HG03025 (cell line): Measurements from ENCODE around the gene WDR55.
"Not testable (repeated sequence)": the region's sequence is repeated elsewhere in the genome, so short reads cannot be mapped to it uniquely, and the experiment has no call there.

Experiments
- ATAC-seq: cut with Tn5 transposase; IDR thresholded peaks from one replicate; pipeline ENCODE4 v1.9.1; 2021; ENCODE audit warnings: mild to moderate bottlenecking, moderate library complexity; ENCODE audit not compliant: unreplicated experiment, low FRiP score

The WDR55 gene, protein sequence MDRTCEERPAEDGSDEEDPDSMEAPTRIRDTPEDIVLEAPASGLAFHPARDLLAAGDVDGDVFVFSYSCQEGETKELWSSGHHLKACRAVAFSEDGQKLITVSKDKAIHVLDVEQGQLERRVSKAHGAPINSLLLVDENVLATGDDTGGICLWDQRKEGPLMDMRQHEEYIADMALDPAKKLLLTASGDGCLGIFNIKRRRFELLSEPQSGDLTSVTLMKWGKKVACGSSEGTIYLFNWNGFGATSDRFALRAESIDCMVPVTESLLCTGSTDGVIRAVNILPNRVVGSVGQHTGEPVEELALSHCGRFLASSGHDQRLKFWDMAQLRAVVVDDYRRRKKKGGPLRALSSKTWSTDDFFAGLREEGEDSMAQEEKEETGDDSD

DNA sequence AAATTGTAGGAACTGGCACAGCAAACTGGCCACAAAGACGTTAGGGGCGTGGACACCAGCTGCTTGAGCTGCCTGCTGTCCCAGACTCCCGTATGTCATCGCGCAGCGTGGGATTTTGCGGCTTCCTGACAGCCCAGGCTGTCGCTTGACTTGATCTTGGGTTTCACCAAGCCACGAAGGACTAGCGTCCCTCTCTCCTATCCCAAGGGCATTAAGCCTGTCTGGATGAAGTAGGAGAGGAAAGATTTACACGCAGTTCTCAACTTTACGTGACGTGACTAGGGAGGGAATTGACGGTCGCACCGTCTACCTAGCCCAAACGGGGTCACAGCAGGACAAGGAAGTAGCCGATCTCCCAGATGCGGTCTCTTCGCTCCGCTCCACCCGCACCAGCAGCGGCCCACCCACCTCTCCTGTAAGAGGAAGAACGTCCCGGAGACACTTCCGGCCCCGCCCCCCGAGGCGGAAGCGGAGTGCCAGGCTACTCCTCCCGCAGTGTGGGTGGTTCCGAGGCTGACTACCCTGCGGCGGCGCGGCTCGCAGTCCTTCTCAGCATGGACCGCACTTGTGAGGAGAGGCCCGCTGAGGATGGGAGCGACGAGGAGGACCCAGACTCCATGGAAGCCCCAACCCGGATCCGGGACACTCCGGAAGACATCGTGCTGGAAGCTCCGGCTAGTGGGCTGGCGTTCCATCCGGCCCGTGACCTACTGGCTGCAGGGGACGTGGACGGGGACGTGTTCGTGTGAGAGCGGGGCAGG lies at the start of gene WDR55:
Gene WDR55, plus strand, starts transcription at position 546 of the 761 bp plus-strand sequence. Its CDS starts 9 bp downstream, at position 555.
- ATAC-seq = peak; percentile 95

DNA sequence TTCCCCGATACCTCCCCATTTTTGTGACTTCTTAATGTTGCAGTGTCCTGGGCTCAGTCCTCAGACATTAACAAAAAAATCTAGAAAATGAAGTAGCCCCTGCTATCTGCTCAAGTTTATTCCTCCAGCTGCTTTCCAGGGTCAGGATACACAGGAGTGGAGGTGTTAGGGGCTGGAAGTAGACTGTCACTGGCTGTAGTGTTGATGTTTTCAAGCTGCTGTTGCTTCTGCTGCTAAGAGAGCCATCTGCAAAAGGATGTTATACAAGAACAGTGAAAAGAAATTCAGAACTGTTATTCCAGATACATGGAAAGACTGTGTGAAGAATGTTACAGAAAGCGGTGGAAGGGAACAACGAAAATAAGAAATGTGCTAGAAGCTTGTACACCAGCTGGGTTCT lies 42.4 kb upstream of the WDR55 start:
- ATAC-seq = no peak

DNA sequence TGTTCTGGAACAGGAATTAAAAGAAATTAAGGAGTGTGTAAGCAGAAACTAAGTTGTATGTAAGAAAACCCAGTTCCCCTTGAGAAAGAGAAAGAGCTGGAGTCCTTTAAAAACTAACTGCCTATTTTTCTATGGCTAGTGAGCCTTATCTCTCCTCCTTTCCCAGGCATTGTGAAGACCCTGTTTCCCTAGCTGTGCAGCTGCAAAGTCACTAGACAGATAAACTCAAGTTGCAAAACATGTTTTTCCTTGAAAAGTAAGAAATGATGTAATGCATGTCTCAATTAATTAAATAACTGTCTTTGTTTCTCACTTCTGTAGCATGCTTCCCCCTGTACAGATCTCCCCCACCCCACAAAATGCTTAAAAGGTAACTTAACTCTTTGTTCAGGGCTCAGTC lies 41.6 kb upstream of the WDR55 start:
- ATAC-seq = not testable (repeated sequence)

DNA sequence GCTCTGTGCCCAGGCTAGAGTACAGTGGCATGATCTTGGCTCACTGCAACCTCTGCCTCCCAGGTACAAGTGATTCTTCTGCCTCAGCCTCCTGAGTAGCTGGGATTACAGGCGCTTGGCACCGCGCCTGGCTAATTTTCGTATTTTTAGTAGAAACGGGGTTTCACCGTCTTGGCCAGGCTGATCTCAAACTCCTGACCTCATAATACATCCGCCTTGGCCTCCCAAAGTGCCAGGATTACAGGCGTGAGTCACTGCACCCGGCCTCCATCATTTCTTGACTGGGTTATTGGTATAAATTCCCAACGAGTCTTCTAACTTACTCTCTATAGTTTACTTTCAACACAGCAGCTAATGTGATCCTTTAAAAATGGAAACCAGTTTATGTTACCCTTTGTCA lies 39.8 kb upstream of the WDR55 start:
- not testable (repeated sequence) for ATAC-seq

DNA sequence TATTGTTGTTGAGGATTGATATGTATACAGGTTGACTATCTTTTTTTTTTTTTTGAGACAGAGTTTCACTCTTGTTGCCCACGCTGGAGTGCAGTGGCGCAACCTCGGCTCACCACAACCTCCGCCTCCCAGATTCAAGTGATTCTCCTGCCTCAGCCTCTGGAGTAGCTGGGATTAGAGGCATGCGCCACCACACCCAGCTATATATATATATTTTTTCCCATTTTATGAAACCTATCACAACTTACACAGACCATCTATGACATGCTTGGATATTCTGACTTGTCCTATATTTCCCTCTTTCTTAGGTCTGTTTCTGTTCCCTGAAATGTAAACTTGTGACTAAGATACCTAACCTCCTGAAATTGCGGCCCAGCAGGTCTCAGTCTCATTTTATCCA lies 36.7 kb upstream of the WDR55 start:
- no peak for ATAC-seq

GRCh38 chr5:140628711-140629110 lies 36.0 kb upstream of the WDR55 start:
- no peak for ATAC-seq

DNA sequence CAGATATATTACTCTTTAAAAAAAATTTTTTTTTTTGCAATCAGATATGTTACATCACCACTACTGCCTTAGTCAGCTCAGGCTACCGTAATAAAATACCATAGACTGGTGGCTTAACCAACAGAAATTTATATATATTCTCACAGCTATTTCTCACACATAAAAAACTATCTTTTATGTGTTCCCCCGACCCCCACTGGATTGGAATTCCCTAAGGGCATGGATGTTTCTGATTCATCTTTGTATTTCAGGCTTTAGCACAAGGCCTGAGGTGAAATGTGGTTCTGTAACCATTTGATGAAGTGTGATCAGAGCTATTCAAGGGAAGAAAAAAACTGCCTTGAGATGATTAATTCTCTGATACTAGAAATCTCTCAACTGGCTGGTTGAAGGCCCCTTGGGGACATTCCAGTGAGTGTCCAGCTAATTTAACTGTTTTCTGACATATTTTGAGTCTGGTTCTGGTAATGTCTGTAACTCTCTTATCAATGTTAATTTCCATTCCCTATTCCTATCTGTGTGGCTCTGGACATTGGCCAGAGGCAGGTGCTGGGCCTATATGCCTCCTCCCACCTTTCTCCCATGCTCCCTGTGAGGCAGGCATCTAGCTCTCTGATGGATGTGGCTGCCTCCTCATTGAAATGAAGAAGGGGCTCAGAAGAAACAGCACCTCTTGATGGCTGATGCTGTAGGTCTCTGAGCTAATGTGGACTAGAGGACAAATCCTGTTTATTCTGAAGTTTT lies 34.2 kb upstream of the WDR55 start:
- ATAC-seq = no peak

DNA sequence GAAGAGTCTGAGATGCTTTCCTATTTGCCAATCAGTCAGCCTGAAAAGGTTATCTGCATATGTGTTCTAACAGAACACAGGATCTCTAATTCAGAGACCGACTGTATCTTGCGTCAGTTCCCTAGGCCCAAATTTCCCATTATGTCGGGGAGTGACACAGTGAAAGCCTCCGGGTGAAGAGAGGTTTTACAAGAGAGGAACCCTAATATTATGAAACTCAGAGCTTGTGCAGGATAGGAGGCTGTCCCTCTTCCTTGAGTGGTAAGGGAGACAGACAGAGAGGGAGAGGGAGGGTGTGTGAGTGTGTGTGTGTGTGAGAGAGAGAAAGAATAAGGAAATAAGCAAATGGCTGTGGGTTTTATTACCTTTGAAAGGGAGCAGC lies 33.7 kb upstream of the WDR55 start:
- no peak for ATAC-seq

DNA sequence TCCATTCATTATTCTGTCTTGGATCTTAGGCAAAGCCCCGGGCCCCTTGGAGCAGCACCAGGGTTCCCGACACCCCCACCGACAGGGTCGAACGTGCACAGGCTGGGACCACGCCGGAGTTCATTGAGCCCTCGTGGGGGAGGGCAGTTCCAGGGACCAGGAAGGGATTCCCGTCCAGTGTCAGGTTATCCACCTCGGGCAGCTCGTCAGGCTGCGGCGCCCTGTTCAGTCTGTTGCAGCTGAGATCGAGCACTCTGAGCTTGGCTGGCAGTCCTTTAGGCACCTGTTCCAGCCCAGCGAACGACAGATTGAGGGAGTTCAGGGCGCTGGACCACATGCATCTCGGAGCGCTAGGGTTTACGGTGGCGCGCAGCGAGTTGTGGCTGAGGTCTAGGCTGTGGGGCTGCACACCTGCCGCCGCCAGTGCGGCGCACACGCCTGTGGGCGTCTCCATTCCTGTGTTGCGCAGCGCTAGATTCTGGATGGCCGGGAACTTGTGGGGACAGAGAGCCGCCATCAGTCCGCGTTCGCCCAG lies 32.8 kb upstream of the WDR55 start:
- ATAC-seq = peak; percentile 28

- peak; percentile 56 for ATAC-seq
These were observed 32.2 kb upstream of the WDR55 start for GRCh38 chr5:140632366-140633020.

GRCh38 chr5:140633021-140633471 lies 31.7 kb upstream of the WDR55 start, which contains the start of gene CD14:
Gene CD14, minus strand, starts transcription at chr5:140633175. Its CDS starts 104 bp downstream, at chr5:140633071.
- ATAC-seq = no peak

DNA sequence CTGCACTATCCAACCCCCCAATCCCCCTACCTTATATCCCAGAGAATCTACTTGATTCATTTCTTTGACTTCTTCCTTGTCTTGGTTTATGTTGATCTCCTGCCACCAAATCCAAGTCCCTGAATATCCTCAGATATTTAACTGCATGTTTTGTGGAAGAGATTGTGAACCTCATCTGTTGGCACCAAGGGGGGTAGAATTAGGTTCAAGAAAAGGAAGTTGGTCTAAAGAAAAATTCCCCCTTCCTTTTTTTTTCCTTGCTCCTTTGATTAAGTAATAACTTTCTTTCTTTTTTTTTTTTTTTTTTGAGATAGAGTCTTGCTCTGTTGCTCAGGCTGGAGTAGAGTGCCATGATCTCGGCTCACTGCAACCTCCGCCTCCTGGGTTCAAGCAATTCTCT lies 31.2 kb upstream of the WDR55 start:
- no peak for ATAC-seq

GRCh38 chr5:140634103-140634502 lies 30.6 kb upstream of the WDR55 start:
- ATAC-seq = no peak

DNA sequence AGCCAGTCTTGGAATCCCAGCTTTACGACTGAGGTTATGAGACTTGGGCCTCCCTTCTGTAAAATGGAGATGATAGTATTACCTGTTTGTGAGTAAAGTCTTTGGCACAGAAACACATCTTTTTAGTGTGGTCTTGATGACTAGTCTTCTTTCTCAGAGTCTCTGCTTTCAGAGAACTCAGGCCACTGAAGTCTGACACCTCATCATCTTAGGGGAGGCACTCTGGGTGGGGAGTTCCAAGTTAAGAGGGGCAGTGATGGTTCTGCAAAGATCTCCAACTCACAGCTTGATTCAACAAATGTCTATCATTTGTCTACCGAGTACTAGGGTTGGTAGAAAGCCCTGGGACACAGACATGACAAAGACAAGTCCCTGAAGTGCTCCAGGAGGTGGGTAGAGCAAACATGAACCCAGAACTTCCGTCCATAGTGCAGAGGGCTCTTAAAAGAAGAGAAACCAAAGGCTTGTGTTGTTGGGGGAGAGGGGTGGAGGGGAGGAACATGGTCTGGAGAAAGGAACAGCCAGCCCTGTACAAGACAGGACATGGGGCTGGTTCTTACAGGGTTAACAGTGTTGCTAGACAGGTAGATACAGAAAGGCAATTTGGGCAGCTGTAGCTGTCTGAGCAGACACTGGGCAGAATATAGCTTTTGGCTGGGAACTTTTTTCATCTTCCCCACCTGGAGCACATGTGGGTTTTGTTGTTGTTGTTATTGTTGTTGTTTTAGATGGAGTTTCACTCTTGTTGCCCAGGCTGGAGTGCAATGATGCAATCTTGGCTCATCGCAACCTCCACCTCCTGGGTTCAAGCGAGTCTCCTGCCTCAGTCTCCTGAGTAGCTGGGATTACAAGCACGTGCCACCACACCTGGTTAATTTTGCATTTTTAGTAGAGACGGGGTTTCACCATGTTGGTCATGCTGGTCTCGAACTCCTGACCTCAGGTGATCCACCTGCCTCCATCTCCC lies 29.1 kb upstream of the WDR55 start:
- ATAC-seq = no peak

DNA sequence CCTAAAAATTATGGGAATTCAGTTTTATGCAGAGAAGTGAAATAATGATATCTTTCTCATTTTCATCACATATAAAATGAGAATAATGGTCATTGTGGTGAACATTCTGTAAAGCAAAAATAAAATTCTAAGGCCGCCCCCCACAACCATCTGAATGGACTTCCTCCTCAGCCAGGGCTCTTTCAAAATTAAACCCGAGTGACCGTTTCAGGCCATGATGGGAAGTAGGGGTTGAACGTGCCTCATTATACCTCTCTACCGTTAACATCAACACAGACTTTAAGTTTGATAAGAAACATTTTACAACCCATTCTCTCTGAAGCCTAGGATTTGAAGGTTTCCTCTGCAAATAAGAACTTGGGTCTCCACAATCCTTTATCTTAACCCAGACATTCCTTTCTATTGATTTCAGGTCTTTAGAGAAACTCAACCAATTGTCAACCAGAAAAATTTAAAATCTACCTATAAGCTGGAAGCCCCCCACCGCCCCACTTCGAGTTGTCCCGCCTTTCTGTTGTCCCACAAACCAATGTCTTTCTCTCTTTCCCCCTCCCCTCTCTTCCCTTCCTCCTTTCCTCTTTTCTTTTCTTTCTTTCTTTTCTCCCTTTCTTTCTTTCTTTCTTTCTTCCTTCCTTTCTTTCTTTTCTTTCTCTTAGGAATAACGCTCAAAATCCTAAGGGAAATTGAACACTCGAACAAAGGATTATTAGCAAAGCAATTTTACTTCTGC lies 27.2 kb upstream of the WDR55 start:
- ATAC-seq = no peak

GRCh38 chr5:140638898-140639147 lies 25.9 kb upstream of the WDR55 start:
- ATAC-seq = not testable (repeated sequence)

GRCh38 chr5:140639148-140639981 lies 25.3 kb upstream of the WDR55 start, which contains the start of gene TMCO6:
Gene TMCO6, plus strand, starts transcription at chr5:140639451. Its CDS starts 77 bp downstream, at chr5:140639528.
- peak; percentile 78 for ATAC-seq

DNA sequence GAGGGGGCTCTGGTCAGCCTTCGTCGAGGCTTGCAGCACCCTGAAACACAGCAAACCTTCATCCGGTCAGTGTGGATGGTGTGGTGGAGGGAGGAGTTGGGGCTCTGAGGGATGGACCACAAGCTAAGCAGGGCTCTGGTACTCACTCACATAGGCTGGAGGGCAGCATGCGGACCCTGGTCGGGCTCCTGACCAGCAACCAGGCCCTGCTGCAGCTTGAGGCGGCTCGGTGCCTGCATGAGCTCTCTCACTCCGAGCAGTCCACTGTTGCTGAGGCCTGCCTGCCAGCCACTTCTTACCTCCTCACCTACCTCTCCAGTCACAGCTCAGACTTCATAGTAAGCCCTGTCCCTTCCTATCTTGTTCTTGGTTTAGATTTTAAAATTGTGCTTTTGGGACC lies 23.0 kb upstream of the WDR55 start:
- no peak for ATAC-seq
